SH-SY5Y (cell line): ENCODE measurements around the gene SAP25.

Experiments
- GATA2 ChIP-seq: IDR thresholded peaks from 2 replicates; pipeline ENCODE4 v1.6.1; 2011; ENCODE audit warnings: mild to moderate bottlenecking, low read depth, low read length
- GATA3 ChIP-seq: IDR thresholded peaks from 2 replicates; pipeline ENCODE4 v1.6.1; 2011; ENCODE audit warnings: low read depth, mild to moderate bottlenecking, low read length, moderate library complexity

DNA sequence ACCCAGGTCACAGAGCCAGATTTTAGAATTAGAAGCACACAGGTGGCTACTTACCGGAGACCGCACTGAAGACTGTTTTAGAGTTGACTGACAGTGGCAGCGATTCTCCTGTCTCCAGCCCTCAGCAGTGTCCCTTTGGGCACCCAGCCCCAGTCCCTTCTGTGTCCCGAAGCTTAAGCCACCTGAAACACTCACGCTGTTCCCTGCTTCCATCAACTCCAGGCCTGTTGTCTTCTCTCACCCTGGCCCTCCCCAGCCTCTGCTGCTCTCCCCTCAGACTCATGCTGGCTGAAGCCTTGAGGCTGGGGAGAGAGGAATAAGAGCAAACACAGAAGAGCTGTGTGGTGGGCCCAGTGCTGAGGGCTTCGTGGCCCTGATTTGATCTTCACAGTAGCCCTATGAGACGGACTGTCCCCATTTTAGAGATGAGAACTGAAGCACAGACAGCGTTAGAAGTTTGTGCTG, 10.6 kb downstream of the SAP25 start:
- TF ChIP-seq GATA2 (no peak), GATA3 (no peak)
